HG02759 (cell line): Measurements from ENCODE around the gene PPA1.
"Not testable (repeated sequence)": the region's sequence is repeated elsewhere in the genome, so short reads cannot be mapped to it uniquely, and the experiment has no call there.

Experiments
- ATAC-seq: cut with Tn5 transposase; IDR thresholded peaks from one replicate; pipeline ENCODE4 v1.9.1; 2021; ENCODE audit warnings: mild to moderate bottlenecking, moderate library complexity; ENCODE audit not compliant: unreplicated experiment

Gene PPA1

DNA sequence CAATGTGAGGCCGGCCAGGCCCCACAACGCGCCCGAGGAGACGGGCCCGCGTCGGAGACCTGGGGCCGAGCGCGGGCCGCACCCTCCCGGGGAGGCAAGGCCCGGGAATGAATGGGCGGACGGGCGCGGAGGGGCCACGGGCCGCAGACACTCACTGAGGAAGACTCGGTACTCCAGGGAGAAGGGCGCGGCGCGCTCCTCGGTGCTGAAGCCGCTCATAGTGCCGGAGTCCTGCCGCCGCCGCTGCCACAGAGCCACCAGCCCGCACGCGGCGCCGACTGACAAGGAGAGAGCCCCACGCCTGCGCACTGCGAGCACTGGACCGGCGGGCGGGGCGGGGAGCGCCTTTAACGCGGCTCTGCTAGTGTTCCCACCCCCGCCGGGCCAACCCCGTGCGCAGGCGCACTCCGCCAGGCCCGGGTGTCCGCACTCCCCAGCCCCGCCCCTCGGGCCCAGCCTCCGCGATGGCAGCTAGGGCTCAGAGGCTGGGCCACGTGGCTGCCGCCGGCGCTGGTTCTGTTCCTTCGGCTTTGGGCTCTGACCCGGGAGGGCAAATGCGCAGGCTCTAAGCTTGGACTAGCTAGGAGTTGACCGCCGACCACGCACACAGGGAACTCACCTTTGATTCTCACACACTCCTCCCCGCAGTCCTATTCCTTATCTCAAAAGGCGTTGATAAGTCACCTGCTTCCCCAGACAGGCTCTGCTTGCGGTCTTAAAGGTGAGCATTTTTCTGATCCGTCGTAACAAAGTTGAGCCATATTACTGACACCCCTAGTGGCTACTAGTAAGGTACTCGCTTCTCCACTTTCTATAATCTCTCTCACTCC, at the start of gene PPA1:
Gene PPA1 (minus strand): TSS at position 321 of the 830 bp plus-strand sequence. CDS start 102 bp downstream, at position 219.
- peak; percentile 91 for ATAC-seq

DNA sequence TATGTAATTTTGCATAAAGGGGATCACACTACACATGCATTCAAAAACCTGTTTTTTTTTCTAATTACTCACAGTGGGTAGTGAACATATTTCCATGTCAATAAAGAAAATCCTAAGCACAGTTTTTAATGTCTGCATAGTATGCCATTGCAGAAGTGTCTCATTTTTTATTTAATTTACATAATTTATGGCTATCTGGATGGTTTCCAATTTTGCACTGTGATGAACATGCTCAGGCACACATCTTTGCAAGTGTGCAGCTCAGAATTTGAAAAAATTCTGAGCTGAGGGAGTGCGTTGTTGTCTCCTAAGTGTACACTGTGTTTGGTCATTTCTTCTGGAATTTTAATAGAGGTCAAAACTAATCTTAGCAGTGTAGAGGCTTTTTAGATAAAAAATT, 48.4 kb upstream of the PPA1 start:
- ATAC-seq, result no peak

DNA sequence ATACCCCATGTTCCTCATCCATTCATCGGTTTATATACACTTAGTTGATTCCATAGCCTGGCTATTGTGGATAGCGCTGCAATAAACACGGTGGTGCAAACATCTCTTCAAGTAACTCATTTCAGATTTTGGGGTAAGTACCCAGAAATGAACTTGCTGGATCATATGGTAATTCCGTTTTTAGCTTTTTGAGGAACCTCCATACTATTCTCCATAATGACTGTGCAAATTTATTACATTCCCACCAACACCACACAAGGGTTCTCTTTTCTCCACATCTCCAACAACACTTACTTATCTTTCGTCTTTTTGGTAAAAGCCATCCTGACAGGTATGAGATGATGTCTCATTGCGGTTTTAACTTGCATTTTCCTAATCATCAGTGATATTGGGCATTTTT, 46.9 kb upstream of the PPA1 start:
- ATAC-seq, result no peak

DNA sequence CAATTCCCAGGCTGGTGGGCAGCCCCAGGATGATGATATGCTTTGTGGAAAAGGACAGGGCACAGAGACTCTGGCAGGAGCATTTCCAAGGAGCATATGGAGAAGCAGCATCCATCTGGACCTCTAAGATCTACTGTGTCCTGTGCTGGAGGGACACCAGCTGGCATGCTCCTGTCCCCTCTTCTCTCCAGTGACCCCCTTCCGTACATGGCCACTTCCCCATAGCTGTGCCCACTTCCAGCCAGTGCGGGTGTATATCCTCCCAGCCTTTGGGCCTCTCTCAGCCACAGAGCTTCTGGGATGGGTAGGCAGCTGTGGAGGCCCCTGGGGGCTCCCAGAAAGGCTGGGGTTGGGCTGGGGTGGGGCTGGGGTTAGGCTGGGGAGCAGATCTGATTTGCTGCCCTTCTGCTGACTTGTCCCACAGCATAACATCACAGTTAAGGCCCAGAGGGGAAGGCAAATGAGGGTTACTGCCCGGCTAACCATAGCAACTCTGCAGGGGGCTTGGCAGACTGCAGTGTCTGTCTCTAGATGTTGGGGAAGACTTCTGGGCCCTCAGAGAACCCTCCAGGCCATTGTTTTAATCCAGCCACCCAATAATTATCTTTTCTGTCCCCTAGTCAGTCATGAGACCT, 44.3 kb upstream of the PPA1 start:
- ATAC-seq, result no peak

DNA sequence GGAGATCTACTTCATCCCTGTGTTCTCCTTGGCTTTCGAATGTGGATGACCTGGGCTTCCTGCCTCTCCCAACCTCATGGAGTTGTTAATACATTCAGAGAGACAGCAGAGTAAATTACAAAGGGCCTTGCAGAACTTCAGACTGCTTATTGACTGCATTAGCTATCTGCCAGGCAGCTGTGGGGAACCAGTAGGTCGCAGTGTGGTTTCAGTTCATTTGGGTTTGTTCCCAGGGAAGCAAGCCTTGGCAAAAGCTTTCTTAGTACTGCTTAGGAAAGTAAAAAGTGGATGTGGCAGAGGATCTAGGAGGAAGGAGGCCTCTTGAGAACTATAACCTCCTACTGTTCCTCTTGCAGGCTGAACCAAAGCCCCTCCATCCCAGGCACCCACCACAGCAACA, 41.4 kb upstream of the PPA1 start:
- no peak for ATAC-seq

DNA sequence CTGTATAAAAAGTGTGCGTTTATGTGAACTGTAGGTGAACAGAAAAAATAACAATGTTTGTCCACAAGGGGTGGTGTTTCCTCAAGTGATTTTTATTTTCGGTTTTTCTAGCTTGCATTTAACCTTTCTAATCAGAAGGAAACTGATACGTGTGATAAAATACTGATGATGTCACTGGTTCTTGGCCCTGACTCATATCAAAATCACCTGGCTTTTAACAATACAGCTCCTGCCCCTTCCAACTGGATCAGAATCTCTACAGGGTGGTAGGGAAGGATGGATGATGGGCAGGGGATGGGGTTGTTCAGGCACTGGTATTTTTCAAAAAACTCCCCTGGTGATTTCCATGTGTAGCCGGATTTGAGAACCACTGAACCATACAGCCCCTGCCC, 39.7 kb upstream of the PPA1 start:
- peak; percentile 58 for ATAC-seq

DNA sequence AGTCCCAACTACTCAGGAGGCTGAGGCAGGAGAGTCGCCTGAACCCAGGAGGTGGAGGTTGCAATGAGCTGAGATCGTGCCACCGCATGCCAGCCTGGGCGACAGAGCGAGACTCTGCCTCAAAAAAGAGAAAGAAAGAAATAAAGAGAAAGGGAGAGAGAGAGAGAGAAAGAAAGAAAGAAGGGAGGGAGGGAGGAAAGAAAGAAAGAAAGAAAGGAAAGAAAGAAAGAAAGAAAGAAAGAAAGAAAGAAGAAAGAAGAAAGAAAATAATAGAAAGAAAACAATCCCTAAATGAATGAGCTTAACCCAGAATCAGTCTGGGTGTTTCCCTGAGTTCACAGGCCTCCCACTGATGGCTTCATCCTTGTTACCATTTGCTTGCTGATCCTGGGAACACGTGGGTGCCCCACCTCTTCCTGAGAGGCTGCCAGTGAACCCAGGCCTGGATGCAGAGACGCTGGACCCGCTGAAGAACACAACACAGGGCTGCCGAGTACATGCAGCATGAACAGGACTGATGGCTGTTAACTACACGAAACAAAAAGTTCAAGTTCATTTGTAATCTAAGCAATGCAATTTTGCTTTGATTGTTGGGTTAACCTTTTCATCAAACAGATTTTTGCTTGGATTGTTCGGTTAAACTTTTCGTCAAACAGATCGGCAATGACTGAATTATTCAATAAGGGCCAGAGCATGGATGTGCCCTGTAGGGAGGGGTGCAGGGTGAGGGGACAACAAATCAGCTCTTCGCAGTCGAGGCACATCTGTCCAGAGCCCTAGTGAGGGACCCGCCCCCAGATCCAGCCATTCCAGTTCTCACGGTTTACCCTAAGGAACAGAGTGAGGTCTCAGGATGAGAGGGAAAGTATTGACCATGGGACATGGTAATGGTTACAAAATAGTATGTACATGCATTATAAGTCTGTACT, 39.0 kb upstream of the PPA1 start:
- no peak for ATAC-seq

DNA sequence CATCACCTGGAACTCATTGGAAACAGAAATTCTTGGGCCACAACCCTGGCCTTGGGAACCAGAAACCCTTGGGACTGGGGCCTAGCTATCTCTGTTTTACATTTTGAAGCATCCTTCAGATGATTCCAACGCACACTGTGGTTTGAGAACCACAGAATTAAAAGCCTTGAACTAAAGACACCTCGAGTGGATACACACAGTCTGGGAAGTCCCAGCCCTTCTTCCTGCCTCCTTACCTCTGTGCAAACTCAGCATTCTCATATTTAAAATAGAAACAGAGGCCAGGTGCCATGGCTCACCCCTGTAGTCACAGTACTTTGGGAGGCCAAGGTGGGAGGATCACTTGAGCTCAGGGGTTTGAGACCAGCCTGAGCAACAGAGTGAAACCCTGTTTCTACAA, 37.7 kb upstream of the PPA1 start:
- no peak for ATAC-seq

DNA sequence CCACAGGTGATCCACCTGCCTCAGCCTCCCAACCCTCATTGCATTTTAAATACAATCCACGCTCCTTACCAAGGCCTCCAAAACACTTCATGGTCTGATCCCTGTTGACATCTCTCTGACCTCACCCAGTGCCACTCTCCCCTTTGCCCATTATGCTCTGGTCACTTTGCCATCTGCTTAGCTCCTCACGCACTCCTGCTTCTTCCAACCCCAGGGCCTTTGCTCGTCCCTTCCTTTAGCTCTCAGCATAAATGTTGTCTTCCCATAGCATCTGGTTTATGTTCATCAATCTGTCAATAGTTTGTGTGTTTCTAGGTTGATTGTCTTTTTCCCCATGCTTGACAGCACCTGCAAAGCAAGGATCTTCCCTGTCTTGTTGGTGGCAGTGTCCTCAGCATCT, 36.5 kb upstream of the PPA1 start:
- no peak for ATAC-seq

DNA sequence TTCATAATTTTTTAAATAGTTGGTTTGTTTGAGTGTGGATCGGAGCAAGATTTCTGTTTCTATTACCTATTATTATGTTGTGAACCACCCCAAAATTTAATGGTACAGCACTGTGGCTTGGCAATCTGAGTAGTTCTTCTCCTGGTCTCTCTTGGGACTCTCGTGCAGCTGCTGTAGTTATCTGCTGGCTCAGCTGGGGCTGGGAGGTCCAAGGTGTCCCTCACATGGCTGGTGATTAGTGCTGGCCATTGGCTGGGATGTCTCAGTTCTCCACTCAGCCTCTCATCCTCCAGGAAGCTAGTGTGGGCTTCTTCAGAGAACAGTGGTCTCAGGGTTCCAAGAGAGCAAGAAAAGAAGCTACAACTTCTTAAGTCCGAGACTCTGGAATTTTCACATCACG, 35.1 kb upstream of the PPA1 start:
- no peak for ATAC-seq

DNA sequence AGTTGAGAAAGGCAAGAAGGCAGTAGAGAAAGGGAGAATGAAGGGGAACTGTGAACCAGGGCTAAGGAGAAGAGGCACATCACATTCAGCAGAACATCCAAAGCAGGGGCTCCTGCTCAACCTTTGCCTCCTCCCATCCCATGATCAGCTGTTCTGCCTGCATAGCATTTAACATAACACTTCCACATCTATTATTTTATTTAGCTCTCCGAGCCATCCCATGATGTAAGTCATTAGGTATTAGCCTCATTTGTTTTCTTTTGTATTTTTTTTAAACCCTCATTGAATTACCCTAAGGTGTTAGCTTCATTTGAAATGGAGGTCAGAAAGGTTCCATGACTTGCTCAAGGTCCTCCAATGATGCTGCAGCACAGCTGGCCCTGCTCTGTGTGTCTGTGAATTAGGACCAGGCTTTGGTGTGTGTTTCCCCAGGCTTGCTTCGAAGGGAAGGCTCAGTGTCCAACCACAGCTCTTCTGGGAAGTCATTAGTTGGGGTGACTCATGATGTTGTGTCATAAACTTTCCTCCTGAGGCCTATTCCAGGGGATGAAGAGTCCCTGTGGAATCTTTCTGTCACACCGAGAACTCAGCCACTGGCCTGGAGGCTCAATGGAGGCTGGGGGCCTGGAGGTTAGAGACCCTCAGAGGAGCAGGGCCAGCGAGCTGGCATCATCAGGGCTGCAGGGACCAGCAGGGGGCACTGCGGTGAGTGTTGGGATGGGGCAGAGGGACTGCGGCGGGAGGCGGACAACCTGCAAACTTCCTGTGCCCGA, 34.1 kb upstream of the PPA1 start:
- no peak for ATAC-seq

DNA sequence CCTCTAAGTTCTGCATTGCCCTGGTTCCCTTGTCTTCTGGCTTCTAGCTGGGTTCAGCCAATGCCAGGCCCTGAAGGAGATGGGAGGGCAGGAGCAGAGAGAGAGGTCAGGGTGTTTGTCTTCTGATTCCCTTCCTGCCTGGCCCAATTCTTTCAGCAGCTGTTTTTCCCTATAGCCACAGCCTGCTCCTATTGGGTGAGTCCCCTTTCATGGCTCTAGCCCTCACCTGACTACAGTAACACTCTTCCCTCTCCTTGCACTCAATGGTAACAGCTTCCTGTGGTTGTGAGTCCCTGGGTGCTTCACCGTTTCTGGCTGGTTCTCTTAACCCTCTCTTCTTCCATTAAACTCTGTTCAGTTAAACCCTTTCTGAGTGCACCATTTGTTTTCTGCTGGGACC, 33.5 kb upstream of the PPA1 start:
- no peak for ATAC-seq

DNA sequence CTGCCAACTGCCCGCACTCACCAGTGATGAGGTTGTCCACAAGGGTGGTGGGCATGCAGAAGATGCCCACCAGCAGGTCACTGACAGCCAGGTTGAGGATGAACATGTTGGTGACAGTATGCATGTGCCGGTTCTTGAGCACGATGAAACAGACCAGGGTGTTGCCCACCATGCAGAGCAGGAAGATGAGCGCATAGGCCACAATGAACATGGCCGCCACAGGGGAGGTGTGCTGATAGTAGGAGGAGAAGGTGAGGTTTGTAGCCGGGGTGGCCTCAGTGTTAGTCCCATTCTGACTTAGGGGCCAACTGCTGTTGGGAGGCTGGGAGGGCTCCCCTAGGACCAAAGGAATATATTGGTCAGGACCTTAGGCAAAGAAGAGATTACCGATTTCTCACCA, 32.8 kb upstream of the PPA1 start:
- no peak for ATAC-seq

DNA sequence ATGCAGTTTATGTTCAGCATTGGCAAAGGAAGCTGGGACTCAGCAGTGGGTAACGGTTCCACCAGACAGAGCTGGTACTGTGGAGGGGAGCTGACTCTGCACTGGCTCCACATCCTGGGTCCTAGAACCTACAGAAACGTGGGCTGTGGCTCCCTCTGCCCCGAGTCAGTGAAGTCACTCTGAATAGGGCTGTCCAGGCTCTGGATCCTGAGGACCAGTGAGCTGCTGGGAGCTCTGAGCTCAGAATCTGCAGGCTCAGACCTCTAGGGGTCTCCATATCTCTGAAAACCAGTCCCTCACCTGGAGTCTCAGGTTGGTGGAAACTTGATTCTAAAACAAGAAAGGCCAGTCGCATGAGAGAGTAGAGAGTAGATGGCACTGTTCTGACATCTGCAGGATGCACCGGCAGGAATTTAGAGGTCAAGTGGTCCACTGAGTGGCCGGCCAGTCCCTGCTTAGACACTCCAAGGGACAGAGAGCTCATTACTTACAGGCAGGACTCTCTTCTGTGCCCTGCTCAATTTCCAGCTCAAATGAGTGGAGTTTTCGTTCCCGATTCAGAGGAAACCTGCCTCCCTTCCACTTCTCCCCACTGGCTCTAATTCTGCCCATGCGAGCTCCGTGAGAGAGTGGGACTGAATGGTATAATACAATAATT, 31.9 kb upstream of the PPA1 start:
- ATAC-seq, result no peak

DNA sequence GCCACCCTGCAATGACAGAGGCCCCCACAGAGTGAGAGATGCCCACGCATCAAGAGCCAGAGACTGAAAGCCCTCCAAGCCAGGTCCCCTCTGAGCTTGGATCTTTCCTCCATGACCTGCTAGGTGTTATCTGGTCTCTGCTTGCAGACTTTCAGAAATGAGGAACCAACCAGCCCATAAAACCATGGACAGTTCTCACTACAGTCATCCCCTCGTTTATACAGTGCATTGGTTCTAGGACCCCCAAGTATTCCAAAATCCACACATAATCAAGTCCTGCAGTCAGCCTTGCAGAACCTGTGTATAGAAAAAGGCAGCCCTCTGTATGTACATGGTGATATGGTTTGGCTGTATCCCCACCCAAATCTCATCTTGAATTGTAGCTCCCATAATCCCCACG, 27.5 kb upstream of the PPA1 start:
- ATAC-seq, result no peak

DNA sequence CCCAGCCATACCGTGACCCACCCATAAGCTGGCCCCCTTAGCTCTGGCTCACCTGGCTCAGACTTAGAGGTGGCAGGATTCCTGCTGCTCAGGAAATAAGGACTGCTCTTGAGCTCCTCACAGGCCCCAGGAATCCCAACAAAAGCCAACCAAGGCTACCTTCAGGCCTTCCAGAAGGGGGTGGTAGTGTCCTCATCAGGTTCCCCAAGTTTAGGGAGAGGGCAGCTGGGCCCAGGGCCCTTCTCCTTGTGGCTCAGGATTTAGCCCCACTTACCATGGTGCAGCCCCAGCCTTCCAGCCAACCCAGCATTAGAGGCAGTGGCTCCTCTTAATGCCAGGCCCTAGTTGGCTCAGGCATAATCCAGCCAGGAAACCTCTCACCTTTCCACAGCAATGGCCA, 27.0 kb upstream of the PPA1 start:
- ATAC-seq, result no peak

DNA sequence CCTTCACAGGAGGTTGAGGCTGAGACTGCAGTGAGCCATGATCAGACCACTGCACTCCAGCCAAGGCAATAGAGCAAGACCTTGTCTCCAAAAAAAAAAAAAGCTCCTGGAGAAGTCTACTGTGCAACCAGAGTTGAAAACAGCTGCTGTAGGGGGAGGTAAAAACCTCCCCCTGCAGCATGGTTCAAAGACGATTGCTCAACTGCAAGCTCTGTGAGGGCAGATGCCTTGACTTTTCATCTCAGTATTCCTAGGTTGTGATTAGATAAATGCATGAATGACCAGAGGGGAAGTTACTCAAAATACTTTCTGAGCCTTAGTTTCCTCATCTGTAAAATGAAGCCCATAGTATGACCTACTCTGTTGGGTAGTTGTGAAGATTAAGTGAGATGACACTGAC, 25.0 kb upstream of the PPA1 start:
- ATAC-seq, result no peak

DNA sequence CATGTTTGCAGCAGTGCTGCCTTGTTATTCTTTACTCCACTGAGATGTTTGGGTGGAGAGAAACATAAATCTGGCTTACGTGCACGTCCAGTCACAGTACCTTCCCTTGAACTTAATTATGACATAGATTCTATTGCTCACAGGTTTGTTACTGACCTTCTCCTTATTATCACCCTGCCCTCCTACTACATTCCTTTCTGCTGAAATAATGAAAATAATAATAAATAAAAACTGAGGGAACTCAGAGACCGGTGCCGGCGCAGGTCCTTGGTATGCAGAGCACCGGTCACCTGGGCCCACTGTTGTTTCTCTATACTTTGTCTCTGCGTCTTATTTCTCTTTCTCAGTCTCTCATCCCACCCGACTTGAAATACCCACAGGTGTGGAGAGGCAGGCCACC, 24.6 kb upstream of the PPA1 start:
- ATAC-seq, result not testable (repeated sequence)

DNA sequence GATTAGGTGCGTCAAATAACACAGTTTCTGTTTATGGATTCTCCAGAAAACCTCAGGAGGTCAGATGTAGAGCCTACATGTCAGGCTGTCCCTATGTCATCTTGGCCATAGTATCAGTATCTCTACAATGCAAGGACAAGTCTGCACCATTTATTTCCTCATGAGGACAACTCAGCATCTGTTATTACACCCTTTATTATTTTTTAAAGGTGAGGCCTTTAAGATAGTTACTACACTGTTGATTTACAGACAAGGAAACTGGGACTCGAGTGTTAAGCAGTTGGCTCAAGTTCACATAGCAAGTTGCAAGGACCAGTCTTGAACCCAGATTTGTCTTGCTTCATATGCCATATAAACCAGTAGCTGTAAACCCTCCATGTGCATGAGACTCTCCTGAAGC, 23.2 kb upstream of the PPA1 start:
- no peak for ATAC-seq
